ENCODE data around the gene GTSE1.

- no peak for TF ChIP-seq CTCF (IDR thresholded peaks at IDR 0.05)
- TF ChIP-seq ZFX (IDR thresholded peaks at IDR 0.05; ENCODE audit: borderline replicate concordance): no peak
Observed at GRCh38 chr22:46359362-46359761, 62.7 kb downstream of the GTSE1 start.
